ENCODE measurements around the gene NAALADL1. TPM values are rescaled to one million over a fixed set of nuclear protein-coding genes. Genes with fewer than 3 reads are reported as not detected.
A peak's percentile ranks its signal among the peaks of the same experiment; 100 is the strongest.

Gene NAALADL1
- total RNA-seq, 4 donors from 2014 or later, result 2.7 to 8.3 (median 5.1) TPM

DNA sequence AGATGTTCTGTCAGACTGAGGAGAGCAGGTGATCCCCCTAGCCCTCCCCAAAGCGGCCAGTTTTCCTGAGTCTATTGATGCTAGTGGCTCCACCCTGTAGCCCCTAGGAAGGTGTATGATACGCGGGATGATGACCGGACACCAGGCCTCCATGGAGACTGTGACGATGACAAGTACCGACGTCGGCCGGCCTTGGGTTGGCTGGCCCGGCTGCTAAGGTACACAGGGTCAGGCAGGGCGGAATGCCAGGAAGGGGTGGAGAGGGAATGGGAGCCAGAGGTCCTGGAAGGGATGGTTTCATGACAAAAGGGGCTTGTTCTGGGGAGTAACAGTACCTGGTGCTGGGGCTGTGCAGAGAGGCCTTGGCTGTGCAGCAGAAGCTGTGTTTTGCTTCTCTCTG lies 28.9 kb upstream of the NAALADL1 start:
- Histone ChIP-seq H3K9me3 (no peaks in the 10 kb centered on the region), H3K36me3 (peaks cover 36% of the 10 kb centered on the region), H3K4me1 (peaks cover 16% of the 10 kb centered on the region), H3K27ac (no peak overlapping the region), H3K4me3 (no peak overlapping the region), H3K27me3 (no peaks in the 10 kb centered on the region)
- DNase-seq (ENCODE audit: low spot score in 2 of 2), result no peak
- WGBS, result 92% methylated on average over 11 of the region's 11 CpGs
- TF ChIP-seq POLR2AphosphoS5 (IDR thresholded peaks at IDR 0.05) (no peak), EP300 (IDR thresholded peaks at IDR 0.05) (no peak), POLR2A (IDR thresholded peaks at IDR 0.05) (no peak)
- TF ChIP-seq, protein P1, sequence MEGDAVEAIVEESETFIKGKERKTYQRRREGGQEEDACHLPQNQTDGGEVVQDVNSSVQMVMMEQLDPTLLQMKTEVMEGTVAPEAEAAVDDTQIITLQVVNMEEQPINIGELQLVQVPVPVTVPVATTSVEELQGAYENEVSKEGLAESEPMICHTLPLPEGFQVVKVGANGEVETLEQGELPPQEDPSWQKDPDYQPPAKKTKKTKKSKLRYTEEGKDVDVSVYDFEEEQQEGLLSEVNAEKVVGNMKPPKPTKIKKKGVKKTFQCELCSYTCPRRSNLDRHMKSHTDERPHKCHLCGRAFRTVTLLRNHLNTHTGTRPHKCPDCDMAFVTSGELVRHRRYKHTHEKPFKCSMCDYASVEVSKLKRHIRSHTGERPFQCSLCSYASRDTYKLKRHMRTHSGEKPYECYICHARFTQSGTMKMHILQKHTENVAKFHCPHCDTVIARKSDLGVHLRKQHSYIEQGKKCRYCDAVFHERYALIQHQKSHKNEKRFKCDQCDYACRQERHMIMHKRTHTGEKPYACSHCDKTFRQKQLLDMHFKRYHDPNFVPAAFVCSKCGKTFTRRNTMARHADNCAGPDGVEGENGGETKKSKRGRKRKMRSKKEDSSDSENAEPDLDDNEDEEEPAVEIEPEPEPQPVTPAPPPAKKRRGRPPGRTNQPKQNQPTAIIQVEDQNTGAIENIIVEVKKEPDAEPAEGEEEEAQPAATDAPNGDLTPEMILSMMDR (IDR thresholded peaks at IDR 0.05), result no peak

DNA sequence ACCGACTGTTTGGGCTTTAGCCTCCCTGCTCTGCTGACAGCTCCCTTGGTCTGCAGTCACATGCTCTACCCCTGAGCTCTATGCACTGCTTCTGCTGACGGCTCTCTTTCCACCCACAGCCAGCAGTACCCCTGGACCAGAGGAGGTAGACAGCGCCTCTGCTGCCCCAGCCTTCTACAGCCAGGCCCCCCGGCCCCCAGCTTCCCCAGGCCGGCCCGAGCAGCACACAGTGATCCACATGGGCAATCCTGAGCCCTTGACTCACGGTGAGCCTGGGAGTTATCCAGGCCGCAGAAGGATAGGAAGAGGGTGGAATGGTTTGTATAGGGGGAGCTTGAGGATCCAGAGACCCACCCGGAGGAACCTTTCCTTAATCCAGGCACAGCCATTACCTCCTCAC lies 28.5 kb upstream of the NAALADL1 start:
- Histone ChIP-seq H3K36me3 (peaks cover 36% of the 10 kb centered on the region), H3K27me3 (no peaks in the 10 kb centered on the region), H3K27ac (no peak overlapping the region), H3K4me1 (peaks cover 16% of the 10 kb centered on the region), H3K9me3 (no peaks in the 10 kb centered on the region), H3K4me3 (no peak overlapping the region)
- WGBS, result 96% methylated on average over 4 of the region's 9 CpGs
- DNase-seq (ENCODE audit: low spot score in 2 of 2), result no peak
- TF ChIP-seq, protein P1 (IDR thresholded peaks at IDR 0.05), result no peak
- no peak for TF ChIP-seq POLR2AphosphoS5 (IDR thresholded peaks at IDR 0.05)

- Histone ChIP-seq H3K4me1 (peaks cover 16% of the 10 kb centered on the region), H3K27me3 (no peaks in the 10 kb centered on the region), H3K27ac (no peak overlapping the region), H3K36me3 (peaks cover 36% of the 10 kb centered on the region), H3K9me3 (no peaks in the 10 kb centered on the region), H3K4me3 (no peak overlapping the region)
- TF ChIP-seq, protein P1 (IDR thresholded peaks at IDR 0.05), result no peak
- TF ChIP-seq POLR2AphosphoS5 (IDR thresholded peaks at IDR 0.05) (no peak), POLR2A (IDR thresholded peaks at IDR 0.05) (no peak), EP300 (IDR thresholded peaks at IDR 0.05) (no peak)
- no peak for DNase-seq (ENCODE audit: low spot score in 2 of 2)
- 88% methylated on average over 4 of the region's 4 CpGs for WGBS
Observed at GRCh38 chr11:65085446-65085845, 27.1 kb upstream of the NAALADL1 start.

- WGBS, result 45% methylated on average over 16 of the region's 23 CpGs
- H3K9me3 ChIP-seq, result no peaks in the 10 kb centered on the region
- H3K4me3 ChIP-seq, result peak overlapping the region; percentile 64
- H3K27me3 ChIP-seq, result no peaks in the 10 kb centered on the region
- peaks cover 36% of the 10 kb centered on the region for H3K36me3 ChIP-seq
- H3K4me1 ChIP-seq, result peaks cover 16% of the 10 kb centered on the region
- peak in 1 of 2 donors; percentile 68 for DNase-seq (ENCODE audit: low spot score in 2 of 2)
- H3K27ac ChIP-seq, result peak overlapping the region; percentile 92
- TF ChIP-seq POLR2A (IDR thresholded peaks at IDR 0.05), result no peak
- TF ChIP-seq, protein P1 (IDR thresholded peaks at IDR 0.05), result no peak
- TF ChIP-seq EP300 (IDR thresholded peaks at IDR 0.05), result no peak
- no peak for TF ChIP-seq POLR2AphosphoS5 (IDR thresholded peaks at IDR 0.05)
Observed at GRCh38 chr11:65084598-65085375, 26.4 kb upstream of the NAALADL1 start.

DNA sequence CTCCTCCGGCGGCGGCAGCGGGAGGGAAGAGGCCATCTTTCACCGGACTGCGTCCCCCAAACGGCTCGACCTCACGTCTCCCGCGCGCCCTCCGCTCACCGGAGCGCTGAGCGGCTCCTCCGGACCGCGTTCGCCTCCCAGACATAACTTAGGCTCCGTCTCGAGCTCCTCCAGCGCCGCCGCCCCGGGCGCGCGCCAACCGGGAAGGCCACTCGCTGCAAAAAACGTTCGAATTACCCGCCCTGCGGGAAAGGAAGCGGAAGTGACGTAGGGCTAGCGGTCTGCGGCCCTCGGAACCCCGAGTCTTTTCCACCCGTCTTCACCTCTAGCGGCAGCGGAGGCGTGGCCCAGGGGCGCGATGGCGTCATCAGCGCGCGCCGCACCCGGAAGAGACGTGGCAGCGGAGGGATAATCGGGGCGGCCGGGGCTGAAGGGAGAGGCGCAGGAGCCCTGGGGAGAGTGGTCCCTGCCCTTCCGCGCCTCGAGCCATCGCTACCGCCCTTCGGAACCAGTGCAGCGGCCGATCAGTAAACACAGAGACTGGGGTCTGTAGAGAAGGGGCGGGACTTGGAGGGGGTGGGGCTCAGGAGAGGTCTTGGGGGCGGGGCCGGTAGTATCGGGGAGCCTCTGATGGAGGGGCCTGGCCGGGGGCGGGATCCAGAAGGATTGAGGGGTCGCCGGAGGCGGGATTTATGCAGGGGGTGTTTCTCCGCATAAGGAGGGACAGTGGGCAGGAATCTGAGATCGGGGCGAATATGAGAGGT lies 25.7 kb upstream of the NAALADL1 start, which contains the start of the genes CDCA5 and ZFPL1:
CDCA5 (minus strand) TSS at position 207 of the 764 bp plus-strand sequence; CDS start at position 145, 62 bp downstream.
ZFPL1 (plus strand) TSS at position 389 of the 764 bp plus-strand sequence. CDS start 477 bp downstream, outside the sequence.
- DNase-seq (ENCODE audit: low spot score in 2 of 2), result peak; percentile 96 to 97
- Histone ChIP-seq H3K27ac (peak within 1 kb of the TSS; percentile 92), H3K9me3 (no peaks in the 10 kb centered on the region), H3K27me3 (no peaks in the 10 kb centered on the region), H3K4me3 (peak within 1 kb of the TSS; percentile 64), H3K4me1 (peaks cover 16% of the 10 kb centered on the region), H3K36me3 (peaks cover 30% of the 10 kb centered on the region)
- TF ChIP-seq EP300 (IDR thresholded peaks at IDR 0.05), result no peak
- TF ChIP-seq POLR2AphosphoS5 (IDR thresholded peaks at IDR 0.05), result peak; percentile 83 to 99 (median 97)
- peak in 1 of 2 donors; percentile 66 for TF ChIP-seq POLR2A (IDR thresholded peaks at IDR 0.05)
- TF ChIP-seq, protein P1 (IDR thresholded peaks at IDR 0.05), result no peak
- WGBS, result under 1% methylated on average over 51 of the region's 79 CpGs

Measured in suprapubic skin (tissue), 4 donors.